HEK293 (cell line): ENCODE results near the gene WNT9B.

Experiments
- CTCF ChIP-seq: fragments of 450-650 bp; formaldehyde crosslinking; IDR thresholded peaks from 2 replicates; pipeline ENCODE4 v1.5.1; 2016; ENCODE audit warnings: missing biosample characterization, missing genetic modification characterization
- ZBTB17 ChIP-seq: fragments of 450-650 bp; formaldehyde crosslinking; IDR thresholded peaks from 2 replicates; pipeline ENCODE4 v1.5.1; 2016; ENCODE audit warnings: missing biosample characterization, missing genetic modification characterization
- ZNF280C ChIP-seq: fragments of 450-650 bp; formaldehyde crosslinking; IDR thresholded peaks from 2 replicates; pipeline ENCODE4 v1.5.1; 2016; ENCODE audit warnings: missing biosample characterization, missing genetic modification characterization
- ZNF501 ChIP-seq: fragments of 450-650 bp; formaldehyde crosslinking; IDR thresholded peaks from 2 replicates; pipeline ENCODE4 v1.5.1; 2016; ENCODE audit warnings: missing biosample characterization, missing genetic modification characterization
- ZNF677 ChIP-seq: fragments of 450-650 bp; IDR thresholded peaks from 2 replicates; pipeline ENCODE4 v1.5.0; 2018; ENCODE audit warnings: missing biosample characterization, mild to moderate bottlenecking, missing genetic modification characterization, moderate library complexity

- no peak for TF ChIP-seq ZBTB17
- no peak for TF ChIP-seq ZNF501 (tag by site-specific recombination)
- no peak for TF ChIP-seq CTCF (tag by site-specific recombination)
- TF ChIP-seq ZNF677 (tag by site-specific recombination): no peak
- no peak for TF ChIP-seq ZNF280C (tag by site-specific recombination)
Observed at GRCh38 chr17:46866747-46867146, 15.4 kb downstream of the WNT9B start.
